K562 (cell line): ENCODE data around the gene PTPRM. TPM values are rescaled to one million over a fixed set of nuclear protein-coding genes. Genes with fewer than 3 reads are reported as not detected.
"Not testable (repeated sequence)": the region's sequence is repeated elsewhere in the genome, so short reads cannot be mapped to it uniquely, and the experiment has no call there.

Experiments
- ATAC-seq: fragments of 200-7000 bp; cut with Tn5 transposase; 3 replicates; pipeline ENCODE4 v1.9.1; 2020; ENCODE audit warnings: moderate library complexity
- BruUV-seq: library from RNA; stranded (reverse); fragments of 400-500 nt; replicated peaks from 2 replicates; lab custom pipeline; 2021; lab: Mats Ljungman, UMichigan
- CTCF ChIA-PET: fragments of 300-600 bp; formaldehyde crosslinking; extraction: SDS; loops from one replicate; lab custom pipeline; 2021; ENCODE audit warnings: low intra/inter-chr PET ratio; lab: Yijun Ruan, JAX
- POLR2A ChIA-PET: fragments of 300-600, 350-650 bp; sonication (Branson Sonifier 250); formaldehyde crosslinking; extraction: SDS; loops from one replicate; lab custom pipeline; 2021; ENCODE audit warnings: antibody characterized with exemption, inconsistent platforms; lab: Yijun Ruan, JAX
- DNase-seq, 4 experiments: peaks; one replicate each; pipeline versions ENCODE4 v3.0.0 to v3.0.0-alpha.2; 2011 to 2018; ENCODE audit warnings: low spot score in 3 of 4, mixed read lengths in 3 of 4; ENCODE audit errors: extremely low read depth in 1 of 4
- FAIRE-seq: peaks from 2 replicates; lab custom pipeline; 2011; peaks lifted over from hg19 to GRCh38; lab: Jason Lieb, UNC
- H2AFZ ChIP-seq: 2 replicates; pipeline ENCODE4 v1.6.0; 2011; ENCODE audit warnings: low read depth, low read length, control low read depth, inconsistent platforms
- H3K27ac ChIP-seq: fragments of 200-600 bp; 3 replicates; pipeline ENCODE4 v1.8.0; 2011; ENCODE audit warnings: low read depth, mild to moderate bottlenecking, control low read depth, inconsistent platforms, low read length, moderate library complexity, mixed read lengths; ENCODE audit errors: extremely low read depth
- H3K27me3 ChIP-seq, 2 experiments: fragments of 300-600 bp in 1 of 2; 2 replicates in 1 of 2; 3 replicates in 1 of 2; pipeline versions ENCODE4 v1.6.0 to v1.8.0; 2011; ENCODE audit warnings: inconsistent platforms in 2 of 2, low read length in 2 of 2, mild to moderate bottlenecking in 1 of 2, mixed read lengths in 1 of 2, moderate library complexity in 1 of 2; ENCODE audit not compliant: control insufficient read depth in 2 of 2, insufficient read depth in 2 of 2
- H3K36me3 ChIP-seq: fragments of 300-600 bp; 3 replicates; pipeline ENCODE4 v1.8.0; 2011; ENCODE audit warnings: mild to moderate bottlenecking, low read length, inconsistent platforms; ENCODE audit not compliant: control insufficient read depth, insufficient read depth
- H3K4me1 ChIP-seq, 2 experiments: fragments of 200-600 bp in 1 of 2; replicated peaks in 1 of 2; 2 replicates in 1 of 2; 3 replicates in 1 of 2; pipeline versions ENCODE4 v1.5.1 to v1.8.0; 2011; ENCODE audit warnings: inconsistent platforms in 2 of 2, low read length in 2 of 2, mild to moderate bottlenecking in 1 of 2, mixed read lengths in 1 of 2, moderate library complexity in 1 of 2; ENCODE audit not compliant: control insufficient read depth in 2 of 2, insufficient read depth in 2 of 2
- H3K4me2 ChIP-seq: 2 replicates; pipeline ENCODE4 v1.6.1; 2011; ENCODE audit warnings: low read length, control low read depth, inconsistent platforms, mixed read lengths; ENCODE audit not compliant: insufficient read depth
- H3K4me3 ChIP-seq: fragments of 200-600 bp; sonication (generic), shearing (Covaris generic); 2 replicates; pipeline ENCODE4 v1.5.1; 2016; ENCODE audit warnings: control low read depth, inconsistent platforms
- H3K79me2 ChIP-seq: fragments of 200-600 bp; 3 replicates; pipeline ENCODE4 v1.8.0; 2011; ENCODE audit warnings: low read length, inconsistent platforms; ENCODE audit not compliant: control insufficient read depth, insufficient read depth
- H3K9ac ChIP-seq, 2 experiments: 2 replicates each; pipeline versions ENCODE4 v1.6.0 to v1.6.1; 2011; ENCODE audit warnings: low read depth in 2 of 2, low read length in 2 of 2, control low read depth in 1 of 2, inconsistent platforms in 1 of 2, mild to moderate bottlenecking in 1 of 2, mixed read lengths in 1 of 2; ENCODE audit not compliant: insufficient read depth in 1 of 2
- H3K9me1 ChIP-seq: one replicate; pipeline ENCODE4 v1.6.0; 2011; ENCODE audit warnings: inconsistent platforms, mild to moderate bottlenecking, low read length, moderate library complexity; ENCODE audit not compliant: control insufficient read depth, insufficient read depth
- H3K9me3 ChIP-seq: replicated peaks from 2 replicates; pipeline ENCODE4 v1.5.1; 2011; ENCODE audit warnings: low read depth, low read length, inconsistent platforms; ENCODE audit not compliant: control insufficient read depth, insufficient read depth
- H4K20me1 ChIP-seq: replicated peaks from 2 replicates; pipeline ENCODE4 v1.6.1; 2011; ENCODE audit warnings: low read length, inconsistent platforms, mixed read lengths; ENCODE audit not compliant: control insufficient read depth, insufficient read depth
- DIDO1 ChIP-seq: fragments of 450-650 bp; IDR thresholded peaks from 2 replicates; pipeline ENCODE4 v1.6.1; 2016; ENCODE audit warnings: low read depth, missing biosample characterization, missing genetic modification characterization
- MEF2A ChIP-seq: IDR thresholded peaks from 2 replicates; pipeline ENCODE4 v1.6.1; 2011; ENCODE audit warnings: low read depth, mild to moderate bottlenecking, low read length, moderate library complexity; ENCODE audit not compliant: control insufficient read depth
- NRF1 ChIP-seq, 2 experiments: fragments of 450-650 bp; IDR thresholded peaks in 1 of 2; conservative IDR thresholded peaks in 1 of 2; 2 replicates each; pipeline ENCODE4 v1.6.1; 2014; ENCODE audit warnings: mild to moderate bottlenecking in 2 of 2
- TCF15 ChIP-seq: fragments of 250-450 bp; sonication (Bioruptor Pico); IDR thresholded peaks from 2 replicates; pipeline ENCODE4 v1.8.0; 2022; ENCODE audit warnings: moderate library complexity, mild to moderate bottlenecking, inconsistent platforms
- ZBTB5 ChIP-seq: fragments of 450-650 bp; IDR thresholded peaks from 2 replicates; pipeline ENCODE4 v1.6.1; 2017; ENCODE audit warnings: antibody characterized with exemption
- ZNF280B ChIP-seq: fragments of 250-450 bp; sonication (Bioruptor Pico); IDR thresholded peaks from 2 replicates; pipeline ENCODE4 v1.5.1; 2021; ENCODE audit warnings: mild to moderate bottlenecking
- ZNF518B ChIP-seq: fragments of 250-450 bp; sonication (Bioruptor Pico); IDR thresholded peaks from 2 replicates; pipeline ENCODE4 v1.5.0; 2021; ENCODE audit warnings: mild to moderate bottlenecking, moderate library complexity
- WGBS: fragments of 100-300 bp; shearing (Covaris generic); methylation state at CpG from one replicate; pipeline ENCODE4 v1.1.6; 2016; ENCODE audit warnings: low coverage, mixed read lengths; ENCODE audit not compliant: insufficient coverage; ENCODE audit errors: missing lambda C conversion rate; 5-methylcytosine and 5-hydroxymethylcytosine counted together
- in situ Hi-C: fragments of 300-500 bp; cut with MboI; formaldehyde crosslinking; loops from 4 replicates; pipeline ENCODE4 v1.15.0; 2018; ENCODE audit warnings: inconsistent platforms, mixed read lengths
- intact Hi-C: fragments of 100-400 bp; cut with micrococcal nuclease; formaldehyde crosslinking; loops from 2 replicates; pipeline ENCODE4 v1.14.2; 2022
- polyA plus RNA-seq, 8 experiments: library from polyadenylated mRNA; depleted of rRNA in 4 of 8; stranded (reverse) in 5 of 8; unstranded in 3 of 8; fragments of >200 nt; fragmentation: Nextera tagmentation in 2 of 8; fragmentation: Illumina TruSeq in 1 of 8; extraction: Ambion mirVana in 2 of 8; extraction: Trizol in 1 of 8; gene quantifications; 2 replicates each; pipeline versions ENCODE4 v1.2.1 to v1.2.3, GENCODE V29; 2011 to 2014; ENCODE audit warnings: inconsistent platforms in 1 of 8, missing spikeins in 1 of 8
- total RNA-seq, 7 experiments: library from RNA; depleted of rRNA in 6 of 7; stranded (reverse); fragments of >200 nt in 6 of 7; fragmentation: Illumina TruSeq in 2 of 7; extraction: Trizol in 2 of 7; gene quantifications; 2 replicates each; pipeline versions ENCODE4 v1.2.1 to v1.2.3, GENCODE V29; 2011 to 2021; ENCODE audit warnings: low replicate concordance in 1 of 7

PTPRM gene
- total and polyA plus RNA-seq, 9 of the 15 experiments (the other 6 are each of a cell fraction or from before 2014, with no cell fraction given) = 0.03 to 0.16 (median 0.08) TPM; not detected in 3

GRCh38 chr18:8063152-8063551, 496.0 kb downstream of the PTPRM start:
- H3K4me1 ChIP-seq, H3K9me3 ChIP-seq, ATAC-seq, BruUV-seq, H3K4me3 ChIP-seq, H4K20me1 ChIP-seq, FAIRE-seq, H3K9me1 ChIP-seq, H3K27me3 ChIP-seq, DNase-seq, H3K27ac ChIP-seq, H3K79me2 ChIP-seq, H3K36me3 ChIP-seq, in situ Hi-C loops, intact Hi-C loops, H3K9ac ChIP-seq, CTCF ChIA-PET, POLR2A ChIA-PET: not testable (repeated sequence)
- H3K4me2 ChIP-seq = 0 out of 2 replicates have a peak overlapping the region, but pooled peaks have one; percentile 32
- WGBS = 1% methylated on average over 9 of the region's 22 CpGs
- peak in 1 of 2 experiments; percentile 18; a peak in 1 of 4 replicates for TF ChIP-seq NRF1 (conservative IDR thresholded peaks at IDR 0.05 in 1 of 2, IDR thresholded peaks at IDR 0.05 in 1 of 2)
- peak overlapping the region; percentile 20 for H2AFZ ChIP-seq

- H2AFZ ChIP-seq = peak overlapping the region; percentile 20
- in situ Hi-C loops (no loop called here), intact Hi-C loops (no loop called here)
- no peaks in the 10 kb centered on the region for H3K9me3 ChIP-seq
- H3K36me3 ChIP-seq = no peaks in the 10 kb centered on the region
- H3K79me2 ChIP-seq = no peaks in the 10 kb centered on the region
- no TSS peak for BruUV-seq
- H3K9ac ChIP-seq = no peak overlapping the region
- no peak overlapping the region for H3K4me2 ChIP-seq
- no peaks in the 10 kb centered on the region for H4K20me1 ChIP-seq
- DNase-seq (no peak), ATAC-seq (0 out of 3 replicates have a peak, but pooled peaks have one; percentile 50), FAIRE-seq (no peak)
- no peak overlapping the region for H3K27ac ChIP-seq
- H3K9me1 ChIP-seq = no peaks in the 10 kb centered on the region
- ChIA-PET POLR2A (interaction anchor here (1.3 kb wide), 1 partner anchor 10 kb away, joined by 3 read pairs; no protein-coding TSS in a partner anchor), CTCF (no interaction called here)
- no peak overlapping the region for H3K4me3 ChIP-seq
- no peaks in the 10 kb centered on the region for H3K4me1 ChIP-seq
- H3K27me3 ChIP-seq = no peaks in the 10 kb centered on the region
- TF ChIP-seq MEF2A (no peak), DIDO1 (no peak), ZNF518B (CRISPR knock-in tag) (no peak), ZNF280B (CRISPR knock-in tag) (no peak), ZBTB5 (no peak), TCF15 (no peak)
Measured at GRCh38 chr18:8063733-8064132, 496.6 kb downstream of the PTPRM start.
